Thyroid gland (tissue), 4 donors: ENCODE results near the gene TAF4B. TPM values are rescaled to one million over a fixed set of nuclear protein-coding genes. Genes with fewer than 3 reads are reported as not detected.

Source experiments
- DNase-seq, 2 donors: peaks; one replicate each; pipeline ENCODE4 v3.0.0-alpha.2; 2019
- H3K27ac ChIP-seq, 3 donors: fragments of 200-600 bp; sonication (generic); 1 replicate in 2 of 3; 2 replicates in 1 of 3; pipeline ENCODE4 v1.5.1; 2016 to 2019; ENCODE audit warnings: mild to moderate bottlenecking in 1 of 3, moderate library complexity in 1 of 3
- H3K27me3 ChIP-seq: fragments of 200-600 bp; sonication (generic); one replicate; pipeline ENCODE4 v1.5.1; 2019
- H3K36me3 ChIP-seq, 2 donors: fragments of 200-600 bp; sonication (generic); one replicate each; pipeline ENCODE4 v1.5.1; 2016 to 2019
- H3K4me1 ChIP-seq, 2 donors: fragments of 200-600 bp; sonication (generic); one replicate each; pipeline ENCODE4 v1.5.1; 2017 to 2019
- H3K4me3 ChIP-seq, 3 donors: fragments of 200-600 bp; sonication (generic); replicated peaks in 1 of 3; 1 replicate in 2 of 3; 2 replicates in 1 of 3; pipeline ENCODE4 v1.5.1; 2016; ENCODE audit warnings: mild to moderate bottlenecking in 1 of 3
- H3K9me3 ChIP-seq: fragments of 200-600 bp; sonication (generic); one replicate; pipeline ENCODE4 v1.5.1; 2017
- POLR2A ChIP-seq, 2 donors: fragments of 450-650 bp; IDR thresholded peaks; one replicate each; pipeline ENCODE4 v1.6.1; 2017; ENCODE audit warnings: antibody characterized with exemption in 2 of 2, mild to moderate bottlenecking in 2 of 2, moderate library complexity in 1 of 2
- WGBS, 2 donors: methylation state at CpG; one replicate each; pipeline ENCODE4 v1.1.5; 2017; 5-methylcytosine and 5-hydroxymethylcytosine counted together
- intact Hi-C: fragments of 100-400 bp; cut with DNase I; formaldehyde crosslinking; loops from one replicate; pipeline ENCODE4 v1.15.1; 2023
- total RNA-seq, 4 donors: library from RNA; depleted of rRNA; stranded (reverse); fragments of >200 nt; gene quantifications; one replicate each; pipeline ENCODE4 v1.2.3, GENCODE V29; 2016
- TF ChIP-seq, protein P1 (sequence below), 6 experiments: fragments of 200-600 bp in 3 of 6; fragments of 450-650 bp in 3 of 6; sonication (generic) in 3 of 6; IDR thresholded peaks; one replicate each; pipeline ENCODE4 v1.5.1; 2016 to 2019; ENCODE audit warnings: antibody characterized with exemption in 6 of 6, mild to moderate bottlenecking in 2 of 6, inconsistent platforms in 1 of 6, moderate library complexity in 1 of 6

The TAF4B gene
- total RNA-seq, 4 donors from 2014 or later, result 8.7 to 12.7 (median 9.8) TPM

DNA sequence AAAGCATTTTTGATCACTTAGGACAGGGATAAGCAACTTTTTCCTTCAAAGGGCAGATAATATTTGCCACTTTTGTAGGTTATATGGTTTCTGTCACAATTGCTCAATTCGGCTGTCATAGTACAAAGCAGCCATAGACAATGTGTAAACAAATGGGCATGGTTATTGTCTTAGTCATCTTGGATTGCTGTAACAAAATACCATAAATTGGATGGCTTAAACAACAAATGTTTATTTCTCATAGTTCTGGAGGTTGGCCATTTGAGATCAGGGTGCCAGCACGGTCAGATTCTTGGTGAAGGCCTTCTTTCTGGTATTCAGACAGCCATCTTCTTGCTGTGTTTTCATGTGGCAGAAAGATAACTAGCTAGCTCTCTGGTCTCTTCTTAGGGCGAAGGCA is 91.2 kb downstream of the TAF4B start:
- intact Hi-C loops, result no loop called here
- Histone ChIP-seq H3K4me3 (no peak overlapping the region), H3K4me1 (no peaks in the 10 kb centered on the region), H3K9me3 (no peaks in the 10 kb centered on the region), H3K36me3 (no peaks in the 10 kb centered on the region), H3K27me3 (no peaks in the 10 kb centered on the region), H3K27ac (no peak overlapping the region)
- DNase-seq, result no peak
- no peak for TF ChIP-seq POLR2A (IDR thresholded peaks at IDR 0.05)
- TF ChIP-seq, protein P1, sequence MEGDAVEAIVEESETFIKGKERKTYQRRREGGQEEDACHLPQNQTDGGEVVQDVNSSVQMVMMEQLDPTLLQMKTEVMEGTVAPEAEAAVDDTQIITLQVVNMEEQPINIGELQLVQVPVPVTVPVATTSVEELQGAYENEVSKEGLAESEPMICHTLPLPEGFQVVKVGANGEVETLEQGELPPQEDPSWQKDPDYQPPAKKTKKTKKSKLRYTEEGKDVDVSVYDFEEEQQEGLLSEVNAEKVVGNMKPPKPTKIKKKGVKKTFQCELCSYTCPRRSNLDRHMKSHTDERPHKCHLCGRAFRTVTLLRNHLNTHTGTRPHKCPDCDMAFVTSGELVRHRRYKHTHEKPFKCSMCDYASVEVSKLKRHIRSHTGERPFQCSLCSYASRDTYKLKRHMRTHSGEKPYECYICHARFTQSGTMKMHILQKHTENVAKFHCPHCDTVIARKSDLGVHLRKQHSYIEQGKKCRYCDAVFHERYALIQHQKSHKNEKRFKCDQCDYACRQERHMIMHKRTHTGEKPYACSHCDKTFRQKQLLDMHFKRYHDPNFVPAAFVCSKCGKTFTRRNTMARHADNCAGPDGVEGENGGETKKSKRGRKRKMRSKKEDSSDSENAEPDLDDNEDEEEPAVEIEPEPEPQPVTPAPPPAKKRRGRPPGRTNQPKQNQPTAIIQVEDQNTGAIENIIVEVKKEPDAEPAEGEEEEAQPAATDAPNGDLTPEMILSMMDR (IDR thresholded peaks at IDR 0.05), result no peak
- 97 to 99% methylated on average over 3 of the region's 3 CpGs for WGBS, 2 donors

DNA sequence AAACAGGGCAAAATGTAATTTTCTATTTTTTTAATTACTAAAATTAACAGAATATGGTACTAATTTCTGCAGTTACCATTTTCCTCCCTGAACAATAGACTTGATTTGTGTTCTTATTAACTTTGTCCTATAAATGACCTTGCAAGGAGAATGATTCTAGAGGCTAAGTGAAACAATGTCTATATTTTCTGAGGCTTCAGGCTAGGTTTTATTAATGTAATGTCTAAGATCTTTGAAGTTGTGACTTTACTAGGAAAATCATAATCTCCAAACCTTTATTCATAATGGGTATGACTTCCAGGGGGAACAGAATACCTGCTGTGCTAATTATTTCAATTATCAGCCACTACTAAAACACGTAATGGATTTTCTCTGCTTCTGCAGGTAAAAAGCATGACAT is 94.4 kb downstream of the TAF4B start:
- Histone ChIP-seq H3K27me3 (no peaks in the 10 kb centered on the region), H3K27ac (no peak overlapping the region), H3K9me3 (no peaks in the 10 kb centered on the region), H3K4me3 (no peak overlapping the region), H3K36me3 (no peaks in the 10 kb centered on the region), H3K4me1 (no peaks in the 10 kb centered on the region)
- intact Hi-C loops, result no loop called here
- 97 to 100% methylated on average over 1 of the region's 1 CpG for WGBS, 2 donors
- no peak for DNase-seq
- no peak for TF ChIP-seq POLR2A (IDR thresholded peaks at IDR 0.05)
- TF ChIP-seq, protein P1 (IDR thresholded peaks at IDR 0.05), result no peak

DNA sequence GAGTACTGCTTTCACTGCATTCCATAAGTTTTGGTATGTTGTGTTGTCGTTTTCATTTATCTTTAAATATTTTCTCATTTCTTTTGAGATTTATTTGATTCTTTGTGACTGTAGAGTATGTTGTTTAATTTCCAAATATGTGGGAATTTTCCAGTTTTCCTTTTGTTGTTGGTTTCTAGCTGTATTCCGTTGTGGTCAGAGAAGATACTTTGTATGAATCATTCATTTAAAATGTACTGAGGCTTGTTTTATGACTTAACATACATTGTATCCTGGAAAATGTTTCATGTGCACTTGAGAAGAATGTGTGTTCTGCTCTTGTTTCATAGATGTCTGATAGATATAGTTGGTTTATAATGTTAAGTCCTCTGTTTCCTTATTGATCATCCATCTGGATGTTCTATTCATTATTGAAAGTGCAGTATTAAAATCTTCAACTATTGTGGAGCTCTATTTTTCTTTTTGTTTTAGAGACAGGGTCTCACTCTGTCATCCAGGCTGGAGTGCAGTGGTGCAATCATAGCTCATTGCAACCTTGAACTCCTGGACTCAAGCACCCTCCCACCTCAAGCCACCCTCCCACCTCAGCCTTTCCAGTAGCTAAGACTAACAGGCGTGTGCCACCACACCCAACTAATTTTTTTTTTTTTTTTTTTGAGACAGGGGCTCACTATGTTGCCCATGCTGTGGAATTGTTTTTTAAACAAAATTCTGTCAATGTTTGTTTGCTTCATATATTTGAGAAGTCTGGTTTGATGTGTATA is 96.8 kb downstream of the TAF4B start:
- 94 to 95% methylated on average over 3 of the region's 3 CpGs for WGBS, 2 donors
- DNase-seq, result no peak
- Histone ChIP-seq H3K27ac (no peak overlapping the region), H3K27me3 (no peaks in the 10 kb centered on the region), H3K4me1 (no peaks in the 10 kb centered on the region), H3K4me3 (no peak overlapping the region), H3K9me3 (no peaks in the 10 kb centered on the region), H3K36me3 (no peaks in the 10 kb centered on the region)
- TF ChIP-seq, protein P1 (IDR thresholded peaks at IDR 0.05), result no peak
- TF ChIP-seq POLR2A (IDR thresholded peaks at IDR 0.05), result no peak
- intact Hi-C loops, result no loop called here

DNA sequence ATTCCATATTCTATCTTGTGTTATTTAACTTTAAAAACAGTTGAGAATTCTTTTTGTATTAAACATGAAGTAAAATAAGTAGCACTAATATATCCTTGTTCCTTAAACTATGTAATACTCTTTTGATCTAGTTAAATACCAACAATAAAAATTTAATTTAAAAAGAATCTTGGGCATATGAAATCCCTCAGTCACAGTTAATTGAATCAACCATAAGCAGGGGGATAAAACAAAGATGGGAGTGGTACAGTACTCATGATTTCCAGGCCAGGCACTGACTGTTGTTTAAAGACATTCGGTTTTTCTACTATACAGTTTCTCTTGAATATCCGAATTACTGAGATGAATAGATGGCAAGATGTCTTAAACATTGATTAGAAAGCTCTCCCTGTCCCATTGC is 99.5 kb downstream of the TAF4B start:
- 93 to 95% methylated on average over 2 of the region's 2 CpGs for WGBS, 2 donors
- no peak for TF ChIP-seq POLR2A (IDR thresholded peaks at IDR 0.05)
- TF ChIP-seq, protein P1 (IDR thresholded peaks at IDR 0.05), result no peak
- no peaks in the 10 kb centered on the region for H3K4me1 ChIP-seq
- no peaks in the 10 kb centered on the region for H3K36me3 ChIP-seq
- H3K27me3 ChIP-seq, result no peaks in the 10 kb centered on the region
- H3K27ac ChIP-seq, result no peak overlapping the region
- no peak overlapping the region for H3K4me3 ChIP-seq
- intact Hi-C loops, result no loop called here
- no peaks in the 10 kb centered on the region for H3K9me3 ChIP-seq
- DNase-seq, result no peak

DNA sequence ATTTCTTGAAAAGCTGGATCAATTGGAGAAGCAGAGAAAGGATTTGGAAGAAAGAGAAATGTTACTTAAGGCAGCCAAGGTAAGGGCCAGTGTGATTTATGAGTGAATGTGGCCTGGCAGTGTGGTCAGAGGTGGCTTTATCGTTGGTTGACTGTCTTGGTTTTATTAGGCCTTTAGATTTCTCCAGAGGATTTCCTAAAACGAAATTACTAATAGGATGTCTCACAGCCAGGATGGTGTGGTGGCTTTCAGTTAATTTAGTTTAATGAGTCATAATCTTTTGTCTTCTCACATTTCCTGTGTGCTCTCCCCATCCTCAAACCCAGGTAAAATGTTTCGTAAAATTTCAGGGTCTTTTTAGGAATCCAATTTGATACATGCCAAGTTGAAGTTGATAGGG is 100.8 kb downstream of the TAF4B start:
- no peak for DNase-seq
- H3K27ac ChIP-seq, result no peak overlapping the region
- H3K27me3 ChIP-seq, result no peaks in the 10 kb centered on the region
- no peaks in the 10 kb centered on the region for H3K36me3 ChIP-seq
- TF ChIP-seq POLR2A (IDR thresholded peaks at IDR 0.05), result no peak
- TF ChIP-seq, protein P1 (IDR thresholded peaks at IDR 0.05), result no peak
- no peaks in the 10 kb centered on the region for H3K4me1 ChIP-seq
- intact Hi-C loops, result no loop called here
- no peaks in the 10 kb centered on the region for H3K9me3 ChIP-seq
- H3K4me3 ChIP-seq, result no peak overlapping the region
- 75 to 82% methylated on average over 3 of the region's 3 CpGs for WGBS, 2 donors
